Measurements from ENCODE around the gene CYFIP1. TPM values are rescaled to one million over a fixed set of nuclear protein-coding genes. Genes with fewer than 3 reads are reported as not detected.
A peak's percentile ranks its signal among the peaks of the same experiment; 100 is the strongest.

The CYFIP1 gene
- total and polyA plus RNA-seq, 2 of the 8 experiments (the other 6 are each of a cell fraction or from before 2014, with no cell fraction given) = 38.6 to 81.7 TPM

DNA sequence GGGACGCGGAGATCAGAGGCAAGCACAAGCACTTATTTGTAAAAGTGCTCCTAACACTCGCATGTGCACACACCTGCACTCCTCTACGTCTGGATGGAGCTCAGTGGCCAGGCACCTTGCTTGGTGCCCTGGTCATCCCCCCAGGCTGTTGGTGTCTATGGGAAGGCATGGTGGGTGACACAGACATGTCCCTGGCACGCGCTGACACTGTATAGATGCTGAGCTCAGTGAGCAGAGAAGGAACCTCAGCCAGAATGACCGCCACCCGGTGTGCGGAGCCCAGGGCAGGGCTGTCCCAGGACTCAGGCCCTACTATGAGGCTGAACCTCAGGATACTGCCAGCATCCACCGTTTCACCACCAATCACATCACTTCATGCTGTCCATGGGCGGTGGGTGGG is 77.2 kb downstream of the CYFIP1 start:
- Histone ChIP-seq H2AFZ (ENCODE audit: low read length) (no peak overlapping the region), H3K14ac (ENCODE audit: insufficient read length) (no peak overlapping the region), H3K56ac (replicated peaks; ENCODE audit: insufficient read length, low read depth, low read length) (no peak overlapping the region), H2BK15ac (ENCODE audit: low read length) (peak overlapping the region; percentile 72; the same call in 1 of the 2 replicates), H3K23ac (ENCODE audit: insufficient read length) (no peak overlapping the region), H2BK5ac (ENCODE audit: low read depth, low read length) (peak overlapping the region; percentile 49), H4K91ac (replicated peaks; ENCODE audit: insufficient read length, low read length) (no peak overlapping the region), H2BK120ac (replicated peaks; ENCODE audit: low read depth, low read length) (no peak overlapping the region), H2AK5ac (ENCODE audit: low read depth, low read length) (no peak overlapping the region), H3K27ac (ENCODE audit: low read depth, low read length) (no peak overlapping the region), H4K8ac (ENCODE audit: extremely low read depth, insufficient read depth, low read length) (no peak overlapping the region), H3K79me2 (ENCODE audit: control insufficient read depth in 1 of 2, insufficient read depth in 2 of 2, low read length in 2 of 2) (no peaks in the 10 kb centered on the region), H3K18ac (ENCODE audit: extremely low read depth, low read length) (no peak overlapping the region), H3K4me2 (ENCODE audit: insufficient read depth in 1 of 2, low read depth in 2 of 2, low read length in 2 of 2) (no peak overlapping the region), H3K27me3 (replicated peaks in 1 of 4; ENCODE audit: control insufficient read depth in 3 of 4, extremely low read depth in 1 of 4, insufficient read depth in 3 of 4, low read length in 3 of 4) (no peaks in the 10 kb centered on the region), H3K23me2 (ENCODE audit: low read depth, low read length) (0 out of 2 replicates have a peak, but pooled peaks cover 2% of the 10 kb centered on the region), H4K5ac (ENCODE audit: insufficient read length, low read depth, low read length) (no peak overlapping the region), H2BK12ac (ENCODE audit: low read depth, low read length) (0 out of 2 replicates have a peak overlapping the region, but pooled peaks have one; percentile 27), H3K9me3 (ENCODE audit: insufficient read depth in 2 of 2, low read depth in 1 of 2, low read length in 1 of 2) (no peaks in the 10 kb centered on the region), H4K20me1 (replicated peaks in 1 of 2; ENCODE audit: control insufficient read depth in 1 of 2, insufficient read depth in 2 of 2, low read length in 2 of 2) (peaks cover 2 to 5% of the 10 kb centered on the region in 2 experiments), H3K4me3 (ENCODE audit: extremely low read depth in 1 of 4, insufficient read depth in 2 of 4, low read depth in 3 of 4, low read length in 4 of 4) (no peak overlapping the region), H2BK20ac (ENCODE audit: low read length) (no peak overlapping the region), H3K4ac (replicated peaks; ENCODE audit: insufficient read length, low read depth, low read length) (no peak overlapping the region), H3K4me1 (replicated peaks in 1 of 4; ENCODE audit: control insufficient read depth in 3 of 4, insufficient read depth in 4 of 4, low read length in 3 of 4) (no peaks in the 10 kb centered on the region), H3K36me3 (ENCODE audit: control insufficient read depth in 2 of 4, insufficient read depth in 4 of 4, low read length in 3 of 4) (no peaks in the 10 kb centered on the region; a peak in 2 of 8 replicates), H3K79me1 (ENCODE audit: low read depth, low read length) (no peaks in the 10 kb centered on the region), H3K9ac (replicated peaks in 1 of 4; ENCODE audit: extremely low read depth in 1 of 4, low read depth in 3 of 4, low read length in 3 of 4) (no peak overlapping the region)
- CTCF ChIA-PET (ENCODE audit: partially characterized antibody) = interaction anchor here (0.9 to 1.8 kb wide), 5 partner anchors 8 to 39 kb away, joined by 3 to 7 read pairs (median 4); no protein-coding TSS in a partner anchor
- POLR2A ChIA-PET (ENCODE audit: partially characterized antibody) = no interaction called here
- no peak for TF ChIP-seq POU5F1 (IDR thresholded peaks at IDR 0.05; ENCODE audit: low read depth, low read length)
- FAIRE-seq = no peak
- DNase-seq (ENCODE audit: low read depth in 1 of 2, low spot score in 2 of 2) = no peak
- WGBS, 2 experiments (ENCODE audit: extremely low coverage in 1 of 2, insufficient coverage in 1 of 2, insufficient read length in 1 of 2, insufficient replicate concordance in 2 of 2, low coverage in 1 of 2, low lambda C conversion rate in 2 of 2, missing lambda C conversion rate in 1 of 2) = 96% methylated on average over 11 of the region's 11 CpGs; no CpG with 5 or more reads in 1 of the 2 experiments

Data from H1 (cell line).